ENCODE results near the gene FBXL16. TPM values are rescaled to one million over a fixed set of nuclear protein-coding genes. Genes with fewer than 3 reads are reported as not detected.

Gene FBXL16
- total and polyA plus RNA-seq, 2 experiments from 2014 or later = 8.9 to 12.6 TPM

DNA sequence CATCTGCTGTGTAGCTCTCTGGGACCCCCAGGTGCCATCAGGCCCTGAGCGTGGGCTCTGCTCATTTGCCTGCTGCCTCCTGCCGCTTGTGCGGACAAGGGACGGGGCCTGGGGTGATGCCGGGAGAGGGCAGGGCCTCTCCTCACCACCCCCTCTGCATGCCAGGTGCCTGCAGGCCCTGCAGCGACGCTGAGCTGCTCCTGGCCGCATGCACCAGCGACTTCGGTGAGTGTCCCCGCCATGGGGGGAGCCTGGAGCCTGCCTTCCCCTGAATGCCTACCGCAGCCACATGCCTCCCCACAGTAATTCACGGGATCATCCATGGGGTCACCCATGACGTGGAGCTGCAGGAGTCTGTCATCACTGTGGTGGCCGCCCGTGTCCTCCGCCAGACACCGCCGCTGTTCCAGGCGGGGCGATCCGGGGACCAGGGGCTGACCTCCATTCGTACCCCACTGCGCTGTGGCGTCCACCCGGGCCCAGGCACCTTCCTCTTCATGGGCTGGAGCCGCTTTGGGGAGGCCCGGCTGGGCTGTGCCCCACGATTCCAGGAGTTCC, 11.2 kb upstream of the FBXL16 start:
- no peak overlapping the region; the same call in 2 of the 3 replicates for H3K4me3 Mint-ChIP-seq
- peaks cover 13% of the 10 kb centered on the region; the same call in 2 of the 3 replicates for H3K4me1 Mint-ChIP-seq
- H4K20me1 ChIP-seq (replicated peaks; ENCODE audit: insufficient read depth) = no peaks in the 10 kb centered on the region
- no peak overlapping the region for H2AFZ ChIP-seq
- no peak overlapping the region for H3K27ac Mint-ChIP-seq
- peaks cover 53% of the 10 kb centered on the region for H3K27me3 ChIP-seq (ENCODE audit: insufficient read depth)
- peaks cover 4% of the 10 kb centered on the region; the same call in 1 of the 3 replicates for H3K9me3 Mint-ChIP-seq
- no peak overlapping the region; the same call in 1 of the 2 replicates for H3K4me2 ChIP-seq
- no peaks in the 10 kb centered on the region for H3K36me3 ChIP-seq (ENCODE audit: insufficient read depth)
- peaks cover 42% of the 10 kb centered on the region for H3K27me3 Mint-ChIP-seq (ENCODE audit: insufficient read depth, low read depth, poor library complexity)
- H3K36me3 Mint-ChIP-seq (ENCODE audit: low read depth) = no peaks in the 10 kb centered on the region
- DNase-seq (ENCODE audit: low spot score) = no peak
- no peak for TF ChIP-seq EZH2 (IDR thresholded peaks at IDR 0.05; ENCODE audit: low read depth, unreplicated experiment)
- TF ChIP-seq ZNF114 (CRISPR knock-in tag; IDR thresholded peaks at IDR 0.05) = no peak
- no peak for TF ChIP-seq ZNF331 (CRISPR knock-in tag; IDR thresholded peaks at IDR 0.05; ENCODE audit: low read depth)
- TF ChIP-seq EZH2phosphoT487 (IDR thresholded peaks at IDR 0.05; ENCODE audit: unreplicated experiment) = no peak
- TF ChIP-seq JUNB (IDR thresholded peaks at IDR 0.05; ENCODE audit: unreplicated experiment) = no peak
- TF ChIP-seq, protein P1, sequence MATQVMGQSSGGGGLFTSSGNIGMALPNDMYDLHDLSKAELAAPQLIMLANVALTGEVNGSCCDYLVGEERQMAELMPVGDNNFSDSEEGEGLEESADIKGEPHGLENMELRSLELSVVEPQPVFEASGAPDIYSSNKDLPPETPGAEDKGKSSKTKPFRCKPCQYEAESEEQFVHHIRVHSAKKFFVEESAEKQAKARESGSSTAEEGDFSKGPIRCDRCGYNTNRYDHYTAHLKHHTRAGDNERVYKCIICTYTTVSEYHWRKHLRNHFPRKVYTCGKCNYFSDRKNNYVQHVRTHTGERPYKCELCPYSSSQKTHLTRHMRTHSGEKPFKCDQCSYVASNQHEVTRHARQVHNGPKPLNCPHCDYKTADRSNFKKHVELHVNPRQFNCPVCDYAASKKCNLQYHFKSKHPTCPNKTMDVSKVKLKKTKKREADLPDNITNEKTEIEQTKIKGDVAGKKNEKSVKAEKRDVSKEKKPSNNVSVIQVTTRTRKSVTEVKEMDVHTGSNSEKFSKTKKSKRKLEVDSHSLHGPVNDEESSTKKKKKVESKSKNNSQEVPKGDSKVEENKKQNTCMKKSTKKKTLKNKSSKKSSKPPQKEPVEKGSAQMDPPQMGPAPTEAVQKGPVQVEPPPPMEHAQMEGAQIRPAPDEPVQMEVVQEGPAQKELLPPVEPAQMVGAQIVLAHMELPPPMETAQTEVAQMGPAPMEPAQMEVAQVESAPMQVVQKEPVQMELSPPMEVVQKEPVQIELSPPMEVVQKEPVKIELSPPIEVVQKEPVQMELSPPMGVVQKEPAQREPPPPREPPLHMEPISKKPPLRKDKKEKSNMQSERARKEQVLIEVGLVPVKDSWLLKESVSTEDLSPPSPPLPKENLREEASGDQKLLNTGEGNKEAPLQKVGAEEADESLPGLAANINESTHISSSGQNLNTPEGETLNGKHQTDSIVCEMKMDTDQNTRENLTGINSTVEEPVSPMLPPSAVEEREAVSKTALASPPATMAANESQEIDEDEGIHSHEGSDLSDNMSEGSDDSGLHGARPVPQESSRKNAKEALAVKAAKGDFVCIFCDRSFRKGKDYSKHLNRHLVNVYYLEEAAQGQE (IDR thresholded peaks at IDR 0.05; ENCODE audit: unreplicated experiment) = no peak
- no peak for TF ChIP-seq POLR2AphosphoS5 (IDR thresholded peaks at IDR 0.05; ENCODE audit: low read depth)
- TF ChIP-seq, protein P2, sequence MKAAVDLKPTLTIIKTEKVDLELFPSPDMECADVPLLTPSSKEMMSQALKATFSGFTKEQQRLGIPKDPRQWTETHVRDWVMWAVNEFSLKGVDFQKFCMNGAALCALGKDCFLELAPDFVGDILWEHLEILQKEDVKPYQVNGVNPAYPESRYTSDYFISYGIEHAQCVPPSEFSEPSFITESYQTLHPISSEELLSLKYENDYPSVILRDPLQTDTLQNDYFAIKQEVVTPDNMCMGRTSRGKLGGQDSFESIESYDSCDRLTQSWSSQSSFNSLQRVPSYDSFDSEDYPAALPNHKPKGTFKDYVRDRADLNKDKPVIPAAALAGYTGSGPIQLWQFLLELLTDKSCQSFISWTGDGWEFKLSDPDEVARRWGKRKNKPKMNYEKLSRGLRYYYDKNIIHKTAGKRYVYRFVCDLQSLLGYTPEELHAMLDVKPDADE (IDR thresholded peaks at IDR 0.05) = no peak
- no peak for TF ChIP-seq NANOG (IDR thresholded peaks at IDR 0.05; ENCODE audit: borderline replicate concordance)
- TF ChIP-seq CREB1 (CRISPR knock-in tag; IDR thresholded peaks at IDR 0.05; ENCODE audit: low read depth) = no peak
- TF ChIP-seq, protein P3, sequence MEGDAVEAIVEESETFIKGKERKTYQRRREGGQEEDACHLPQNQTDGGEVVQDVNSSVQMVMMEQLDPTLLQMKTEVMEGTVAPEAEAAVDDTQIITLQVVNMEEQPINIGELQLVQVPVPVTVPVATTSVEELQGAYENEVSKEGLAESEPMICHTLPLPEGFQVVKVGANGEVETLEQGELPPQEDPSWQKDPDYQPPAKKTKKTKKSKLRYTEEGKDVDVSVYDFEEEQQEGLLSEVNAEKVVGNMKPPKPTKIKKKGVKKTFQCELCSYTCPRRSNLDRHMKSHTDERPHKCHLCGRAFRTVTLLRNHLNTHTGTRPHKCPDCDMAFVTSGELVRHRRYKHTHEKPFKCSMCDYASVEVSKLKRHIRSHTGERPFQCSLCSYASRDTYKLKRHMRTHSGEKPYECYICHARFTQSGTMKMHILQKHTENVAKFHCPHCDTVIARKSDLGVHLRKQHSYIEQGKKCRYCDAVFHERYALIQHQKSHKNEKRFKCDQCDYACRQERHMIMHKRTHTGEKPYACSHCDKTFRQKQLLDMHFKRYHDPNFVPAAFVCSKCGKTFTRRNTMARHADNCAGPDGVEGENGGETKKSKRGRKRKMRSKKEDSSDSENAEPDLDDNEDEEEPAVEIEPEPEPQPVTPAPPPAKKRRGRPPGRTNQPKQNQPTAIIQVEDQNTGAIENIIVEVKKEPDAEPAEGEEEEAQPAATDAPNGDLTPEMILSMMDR (conservative IDR thresholded peaks at IDR 0.05; ENCODE audit: low read depth in 2 of 2) = no peak
- TF ChIP-seq, protein P4, sequence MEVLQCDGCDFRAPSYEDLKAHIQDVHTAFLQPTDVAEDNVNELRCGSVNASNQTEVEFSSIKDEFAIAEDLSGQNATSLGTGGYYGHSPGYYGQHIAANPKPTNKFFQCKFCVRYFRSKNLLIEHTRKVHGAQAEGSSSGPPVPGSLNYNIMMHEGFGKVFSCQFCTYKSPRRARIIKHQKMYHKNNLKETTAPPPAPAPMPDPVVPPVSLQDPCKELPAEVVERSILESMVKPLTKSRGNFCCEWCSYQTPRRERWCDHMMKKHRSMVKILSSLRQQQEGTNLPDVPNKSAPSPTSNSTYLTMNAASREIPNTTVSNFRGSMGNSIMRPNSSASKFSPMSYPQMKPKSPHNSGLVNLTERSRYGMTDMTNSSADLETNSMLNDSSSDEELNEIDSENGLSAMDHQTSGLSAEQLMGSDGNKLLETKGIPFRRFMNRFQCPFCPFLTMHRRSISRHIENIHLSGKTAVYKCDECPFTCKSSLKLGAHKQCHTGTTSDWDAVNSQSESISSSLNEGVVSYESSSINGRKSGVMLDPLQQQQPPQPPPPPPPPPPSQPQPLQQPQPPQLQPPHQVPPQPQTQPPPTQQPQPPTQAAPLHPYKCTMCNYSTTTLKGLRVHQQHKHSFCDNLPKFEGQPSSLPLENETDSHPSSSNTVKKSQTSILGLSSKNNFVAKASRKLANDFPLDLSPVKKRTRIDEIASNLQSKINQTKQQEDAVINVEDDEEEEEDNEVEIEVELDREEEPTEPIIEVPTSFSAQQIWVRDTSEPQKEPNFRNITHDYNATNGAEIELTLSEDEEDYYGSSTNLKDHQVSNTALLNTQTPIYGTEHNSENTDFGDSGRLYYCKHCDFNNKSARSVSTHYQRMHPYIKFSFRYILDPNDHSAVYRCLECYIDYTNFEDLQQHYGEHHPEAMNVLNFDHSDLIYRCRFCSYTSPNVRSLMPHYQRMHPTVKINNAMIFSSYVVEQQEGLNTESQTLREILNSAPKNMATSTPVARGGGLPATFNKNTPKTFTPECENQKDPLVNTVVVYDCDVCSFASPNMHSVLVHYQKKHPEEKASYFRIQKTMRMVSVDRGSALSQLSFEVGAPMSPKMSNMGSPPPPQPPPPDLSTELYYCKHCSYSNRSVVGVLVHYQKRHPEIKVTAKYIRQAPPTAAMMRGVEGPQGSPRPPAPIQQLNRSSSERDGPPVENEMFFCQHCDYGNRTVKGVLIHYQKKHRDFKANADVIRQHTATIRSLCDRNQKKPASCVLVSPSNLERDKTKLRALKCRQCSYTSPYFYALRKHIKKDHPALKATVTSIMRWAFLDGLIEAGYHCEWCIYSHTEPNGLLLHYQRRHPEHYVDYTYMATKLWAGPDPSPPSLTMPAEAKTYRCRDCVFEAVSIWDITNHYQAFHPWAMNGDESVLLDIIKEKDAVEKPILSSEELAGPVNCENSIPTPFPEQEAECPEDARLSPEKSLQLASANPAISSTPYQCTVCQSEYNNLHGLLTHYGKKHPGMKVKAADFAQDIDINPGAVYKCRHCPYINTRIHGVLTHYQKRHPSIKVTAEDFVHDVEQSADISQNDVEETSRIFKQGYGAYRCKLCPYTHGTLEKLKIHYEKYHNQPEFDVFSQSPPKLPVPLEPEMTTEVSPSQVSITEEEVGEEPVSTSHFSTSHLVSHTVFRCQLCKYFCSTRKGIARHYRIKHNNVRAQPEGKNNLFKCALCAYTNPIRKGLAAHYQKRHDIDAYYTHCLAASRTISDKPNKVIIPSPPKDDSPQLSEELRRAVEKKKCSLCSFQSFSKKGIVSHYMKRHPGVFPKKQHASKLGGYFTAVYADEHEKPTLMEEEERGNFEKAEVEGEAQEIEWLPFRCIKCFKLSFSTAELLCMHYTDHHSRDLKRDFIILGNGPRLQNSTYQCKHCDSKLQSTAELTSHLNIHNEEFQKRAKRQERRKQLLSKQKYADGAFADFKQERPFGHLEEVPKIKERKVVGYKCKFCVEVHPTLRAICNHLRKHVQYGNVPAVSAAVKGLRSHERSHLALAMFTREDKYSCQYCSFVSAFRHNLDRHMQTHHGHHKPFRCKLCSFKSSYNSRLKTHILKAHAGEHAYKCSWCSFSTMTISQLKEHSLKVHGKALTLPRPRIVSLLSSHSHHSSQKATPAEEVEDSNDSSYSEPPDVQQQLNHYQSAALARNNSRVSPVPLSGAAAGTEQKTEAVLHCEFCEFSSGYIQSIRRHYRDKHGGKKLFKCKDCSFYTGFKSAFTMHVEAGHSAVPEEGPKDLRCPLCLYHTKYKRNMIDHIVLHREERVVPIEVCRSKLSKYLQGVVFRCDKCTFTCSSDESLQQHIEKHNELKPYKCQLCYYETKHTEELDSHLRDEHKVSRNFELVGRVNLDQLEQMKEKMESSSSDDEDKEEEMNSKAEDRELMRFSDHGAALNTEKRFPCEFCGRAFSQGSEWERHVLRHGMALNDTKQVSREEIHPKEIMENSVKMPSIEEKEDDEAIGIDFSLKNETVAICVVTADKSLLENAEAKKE (CRISPR knock-in tag; IDR thresholded peaks at IDR 0.05) = no peak
- no peak for TF ChIP-seq STAT1 (IDR thresholded peaks at IDR 0.05; ENCODE audit: unreplicated experiment)
- H3K4me1 ChIP-seq (ENCODE audit: insufficient read depth) = peaks cover 12% of the 10 kb centered on the region; the same call in 1 of the 2 replicates
- no peak overlapping the region for H3K27ac ChIP-seq (ENCODE audit: low read depth)
- no peaks in the 10 kb centered on the region for H3K79me2 ChIP-seq (replicated peaks; ENCODE audit: insufficient read depth)
- H3K4me3 ChIP-seq = no peak overlapping the region
- no peak for ATAC-seq
- H3K9me2 ChIP-seq (ENCODE audit: insufficient read depth) = no peaks in the 10 kb centered on the region
- H3F3A ChIP-seq (replicated peaks; ENCODE audit: low read depth) = no peaks in the 10 kb centered on the region

All from GM23338 (cell line).